PC-3 (cell line): ENCODE results near the gene IPO4. TPM values are rescaled to one million over a fixed set of nuclear protein-coding genes. Genes with fewer than 3 reads are reported as not detected.

Experiments
- ATAC-seq: fragments of 200-7000 bp; cut with Tn5 transposase; 2 replicates; pipeline ENCODE4 v1.9.1; 2020; ENCODE audit warnings: mild to moderate bottlenecking, moderate library complexity
- BruUV-seq: library from RNA; stranded (reverse); fragments of 400-500 nt; replicated peaks from 2 replicates; lab custom pipeline; 2021; lab: Mats Ljungman, UMichigan
- CTCF ChIA-PET: fragments of 300-600 bp; sonication (Branson Sonifier 250); formaldehyde crosslinking; loops from one replicate; lab custom pipeline; 2022; ENCODE audit warnings: antibody characterized with exemption; lab: Charles Lee
- POLR2A ChIA-PET: fragments of 300-600 bp; sonication (Branson Sonifier 250); formaldehyde crosslinking; loops from one replicate; lab custom pipeline; 2022; ENCODE audit warnings: antibody characterized with exemption; ENCODE audit not compliant: unreplicated experiment; lab: Charles Lee
- DNase-seq: peaks from one replicate; pipeline ENCODE4 v3.0.0-alpha.2; 2015
- H2AFZ ChIP-seq: fragments of 300-600 bp; sonication (generic); 2 replicates; pipeline ENCODE4 v1.6.0; 2016; ENCODE audit warnings: antibody characterized with exemption, low read length
- H3F3A ChIP-seq: fragments of 300-600 bp; sonication (generic); one replicate; pipeline ENCODE4 v1.6.0; 2017; ENCODE audit warnings: antibody characterized with exemption, low read length, control low read depth, mild to moderate bottlenecking; ENCODE audit not compliant: unreplicated experiment
- H3K27ac ChIP-seq: fragments of 300-600 bp; sonication (generic); 2 replicates; pipeline ENCODE4 v1.5.1; 2016; ENCODE audit warnings: mild to moderate bottlenecking, low read length
- H3K27me3 ChIP-seq: fragments of 300-600 bp; sonication (generic); 2 replicates; pipeline ENCODE4 v1.6.1; 2016; ENCODE audit warnings: low read length, mixed read lengths
- H3K36me3 ChIP-seq: fragments of 300-600 bp; sonication (generic); 2 replicates; pipeline ENCODE4 v1.6.1; 2016; ENCODE audit warnings: low read depth, mixed run types, low read length, mixed read lengths
- H3K4me1 ChIP-seq: fragments of 300-600 bp; sonication (generic); 2 replicates; pipeline ENCODE4 v1.5.1; 2016; ENCODE audit warnings: low read length; ENCODE audit not compliant: insufficient read depth
- H3K4me2 ChIP-seq: fragments of 300-600 bp; sonication (generic); 2 replicates; pipeline ENCODE4 v1.6.0; 2016; ENCODE audit warnings: low read length
- H3K4me3 ChIP-seq: fragments of 300-600 bp; sonication (generic); 2 replicates; pipeline ENCODE4 v1.5.1; 2016; ENCODE audit warnings: mild to moderate bottlenecking, low read length, mixed read lengths
- H3K79me2 ChIP-seq: fragments of 300-600 bp; sonication (generic); 2 replicates; pipeline ENCODE4 v1.6.1; 2017; ENCODE audit warnings: low read length, mixed read lengths
- H3K9ac ChIP-seq: fragments of 300-600 bp; sonication (generic); 2 replicates; pipeline ENCODE4 v1.6.0; 2016; ENCODE audit warnings: mild to moderate bottlenecking, low read length
- H3K9me2 ChIP-seq: fragments of 300-600 bp; sonication (generic); replicated peaks from 2 replicates; pipeline ENCODE4 v1.6.1; 2016; ENCODE audit warnings: mixed run types, low read length, mixed read lengths
- H3K9me3 ChIP-seq: fragments of 300-600 bp; sonication (generic); 2 replicates; pipeline ENCODE4 v1.6.1; 2016; ENCODE audit warnings: low read length, mixed read lengths
- H4K20me1 ChIP-seq: fragments of 300-600 bp; sonication (generic); 2 replicates; pipeline ENCODE4 v1.6.1; 2016; ENCODE audit warnings: low read length, mixed read lengths
- EZH2 ChIP-seq: fragments of 300-600 bp; sonication (generic); IDR thresholded peaks from one replicate; pipeline ENCODE4 v1.6.1; 2017; ENCODE audit warnings: antibody characterized with exemption, mild to moderate bottlenecking, low read length; ENCODE audit not compliant: unreplicated experiment
- EZH2phosphoT487 ChIP-seq: fragments of 300-600 bp; sonication (generic); IDR thresholded peaks from 2 replicates; pipeline ENCODE4 v1.6.1; 2018; ENCODE audit warnings: mild to moderate bottlenecking, antibody characterized with exemption, low read length, borderline replicate concordance
- intact Hi-C: fragments of 100-400 bp; cut with micrococcal nuclease; formaldehyde crosslinking; loops from 2 replicates; pipeline ENCODE4 v1.9.0; 2023
- total RNA-seq: library from RNA; depleted of rRNA; stranded (reverse); fragments of >200 nt; gene quantifications from 2 replicates; pipeline ENCODE4 v1.2.3, GENCODE V29; 2014
- TF ChIP-seq, protein P1 (sequence below): fragments of 300-600 bp; sonication (generic); conservative IDR thresholded peaks from 2 replicates; pipeline ENCODE4 v1.5.1; 2017; ENCODE audit warnings: antibody characterized with exemption, low read depth, mild to moderate bottlenecking, low read length

The IPO4 gene
- total RNA-seq, 1 experiment from 2014 or later, result 211 TPM

DNA sequence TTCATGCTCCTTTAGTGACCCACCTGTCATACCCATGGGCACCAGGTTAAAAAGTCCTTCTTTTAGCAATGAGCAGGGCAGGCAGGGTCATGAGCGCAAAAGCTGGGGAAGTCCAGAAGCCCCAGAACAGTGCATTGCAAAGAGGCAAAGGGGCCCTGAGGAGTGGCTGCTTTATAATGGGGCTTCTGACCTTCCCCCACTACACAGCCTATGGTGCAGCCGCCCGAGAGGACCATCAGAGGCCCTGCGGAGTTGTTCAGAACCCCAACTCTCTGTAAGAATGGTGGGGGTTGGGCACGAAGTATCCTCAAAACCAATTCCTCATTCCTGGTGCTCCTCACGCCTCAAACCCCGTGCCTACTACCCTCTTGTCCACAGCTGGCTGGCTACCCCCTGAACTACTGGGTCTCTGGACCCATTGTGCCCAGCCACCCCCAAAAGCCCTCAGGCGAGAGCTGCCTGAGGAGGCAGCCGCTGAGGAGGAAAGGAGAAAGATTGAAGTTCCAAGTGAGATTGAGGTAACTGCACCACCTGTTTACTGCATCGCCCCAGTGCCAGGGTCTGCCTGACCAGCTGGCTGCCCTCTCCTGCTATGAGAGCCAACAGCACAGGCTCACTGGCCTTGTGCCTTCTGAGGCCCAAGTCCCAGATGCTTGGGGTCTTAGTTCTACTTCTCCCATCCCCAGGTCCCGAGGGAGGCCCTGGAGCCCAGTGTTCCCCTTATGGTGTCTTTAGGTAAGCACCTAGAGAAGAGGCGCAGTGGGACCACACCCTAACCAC lies 10.0 kb downstream of the IPO4 start:
- Histone ChIP-seq H3K4me3 (no peak overlapping the region), H3K79me2 (no peaks in the 10 kb centered on the region), H3K9me3 (no peaks in the 10 kb centered on the region), H3F3A (no peaks in the 10 kb centered on the region), H3K4me2 (no peak overlapping the region), H3K9me2 (no peaks in the 10 kb centered on the region), H4K20me1 (no peaks in the 10 kb centered on the region), H2AFZ (no peak overlapping the region), H3K27me3 (no peaks in the 10 kb centered on the region), H3K36me3 (peaks cover 27% of the 10 kb centered on the region; the same call in 1 of the 2 replicates), H3K27ac (no peak overlapping the region), H3K4me1 (no peaks in the 10 kb centered on the region), H3K9ac (no peak overlapping the region)
- no peak for DNase-seq
- TF ChIP-seq EZH2phosphoT487 (no peak), EZH2 (no peak)
- TF ChIP-seq, protein P1, sequence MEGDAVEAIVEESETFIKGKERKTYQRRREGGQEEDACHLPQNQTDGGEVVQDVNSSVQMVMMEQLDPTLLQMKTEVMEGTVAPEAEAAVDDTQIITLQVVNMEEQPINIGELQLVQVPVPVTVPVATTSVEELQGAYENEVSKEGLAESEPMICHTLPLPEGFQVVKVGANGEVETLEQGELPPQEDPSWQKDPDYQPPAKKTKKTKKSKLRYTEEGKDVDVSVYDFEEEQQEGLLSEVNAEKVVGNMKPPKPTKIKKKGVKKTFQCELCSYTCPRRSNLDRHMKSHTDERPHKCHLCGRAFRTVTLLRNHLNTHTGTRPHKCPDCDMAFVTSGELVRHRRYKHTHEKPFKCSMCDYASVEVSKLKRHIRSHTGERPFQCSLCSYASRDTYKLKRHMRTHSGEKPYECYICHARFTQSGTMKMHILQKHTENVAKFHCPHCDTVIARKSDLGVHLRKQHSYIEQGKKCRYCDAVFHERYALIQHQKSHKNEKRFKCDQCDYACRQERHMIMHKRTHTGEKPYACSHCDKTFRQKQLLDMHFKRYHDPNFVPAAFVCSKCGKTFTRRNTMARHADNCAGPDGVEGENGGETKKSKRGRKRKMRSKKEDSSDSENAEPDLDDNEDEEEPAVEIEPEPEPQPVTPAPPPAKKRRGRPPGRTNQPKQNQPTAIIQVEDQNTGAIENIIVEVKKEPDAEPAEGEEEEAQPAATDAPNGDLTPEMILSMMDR, result no peak
- intact Hi-C loops, result no loop called here
- POLR2A ChIA-PET, result no interaction called here
- no peak for ATAC-seq
- BruUV-seq, result no TSS peak
- CTCF ChIA-PET, result no interaction called here

DNA sequence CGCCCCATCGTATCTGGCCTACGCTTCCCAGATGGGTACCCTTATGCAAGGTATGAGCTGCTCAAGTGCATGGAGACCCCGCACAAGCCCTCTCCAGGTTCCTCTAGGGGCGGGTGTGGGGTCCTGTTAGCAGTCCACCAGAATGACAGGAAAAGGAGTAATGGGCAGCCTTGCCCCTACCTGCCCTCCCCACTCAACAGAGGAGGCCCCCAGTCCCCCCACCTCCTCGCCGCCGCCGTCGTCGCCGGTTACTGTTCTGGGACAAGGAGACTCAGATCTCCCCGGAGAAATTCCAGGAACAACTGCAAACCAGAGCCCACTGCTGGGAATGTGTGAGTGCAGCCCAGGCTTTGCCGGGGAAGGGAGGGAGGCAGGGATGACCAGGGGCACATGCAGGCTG lies 10.7 kb downstream of the IPO4 start:
- CTCF ChIA-PET, result no interaction called here

More for the DNA sequence above, 10.7 kb downstream of the IPO4 start:
- TF ChIP-seq, protein P1, result no peak
- TF ChIP-seq EZH2phosphoT487 (no peak), EZH2 (no peak)
- Histone ChIP-seq H3K9me3 (no peaks in the 10 kb centered on the region), H2AFZ (no peak overlapping the region), H3K4me3 (no peak overlapping the region), H3K27me3 (no peaks in the 10 kb centered on the region), H3F3A (no peaks in the 10 kb centered on the region), H3K9me2 (no peaks in the 10 kb centered on the region), H3K4me1 (no peaks in the 10 kb centered on the region), H4K20me1 (no peaks in the 10 kb centered on the region), H3K4me2 (no peak overlapping the region), H3K79me2 (no peaks in the 10 kb centered on the region), H3K36me3 (peaks cover 26% of the 10 kb centered on the region; the same call in 1 of the 2 replicates), H3K9ac (no peak overlapping the region), H3K27ac (no peak overlapping the region)
- no peak for DNase-seq
- no peak for ATAC-seq
- intact Hi-C loops, result no loop called here
- POLR2A ChIA-PET, result no interaction called here
- BruUV-seq, result no TSS peak
